CD14-positive monocyte (primary cell): ENCODE results near the gene MXI1. TPM values are rescaled to one million over a fixed set of nuclear protein-coding genes. Genes with fewer than 3 reads are reported as not detected.
"Not testable (repeated sequence)": the region's sequence is repeated elsewhere in the genome, so short reads cannot be mapped to it uniquely, and the experiment has no call there.

ENCODE experiments used
- DNase-seq, 3 donors: peaks; one replicate each; pipeline ENCODE4 v3.0.0-alpha.2; 2011 to 2022
- H2AFZ ChIP-seq: 2 replicates; pipeline ENCODE4 v1.6.0; 2012; ENCODE audit warnings: mild to moderate bottlenecking, low read depth, low read length, inconsistent platforms; ENCODE audit not compliant: insufficient read depth, poor library complexity, severe bottlenecking
- H3K27ac ChIP-seq, 2 donors: 1 replicate in 1 of 2; 2 replicates in 1 of 2; pipeline ENCODE4 v1.5.1; 2012 to 2013; ENCODE audit warnings: low read length in 2 of 2, control low read depth in 1 of 2, inconsistent platforms in 1 of 2, low read depth in 1 of 2, mild to moderate bottlenecking in 1 of 2
- H3K27me3 ChIP-seq, 2 donors: one replicate each; pipeline versions ENCODE4 v1.6.0 to v1.6.1; 2011 to 2013; ENCODE audit warnings: low read length in 2 of 2; ENCODE audit not compliant: control insufficient read depth in 2 of 2, insufficient read depth in 2 of 2
- H3K36me3 ChIP-seq, 2 donors: replicated peaks in 1 of 2; 1 replicate in 1 of 2; 2 replicates in 1 of 2; pipeline versions ENCODE4 v1.5.1 to v1.6.1; 2012 to 2013; ENCODE audit warnings: low read length in 2 of 2, control low read depth in 1 of 2, inconsistent platforms in 1 of 2, mild to moderate bottlenecking in 1 of 2; ENCODE audit not compliant: insufficient read depth in 2 of 2, control insufficient read depth in 1 of 2
- H3K4me1 ChIP-seq, 2 donors: 1 replicate in 1 of 2; 2 replicates in 1 of 2; pipeline versions ENCODE4 v1.5.1 to v1.6.1; 2012 to 2013; ENCODE audit warnings: low read length in 2 of 2, control low read depth in 1 of 2, inconsistent platforms in 1 of 2, mild to moderate bottlenecking in 1 of 2, moderate library complexity in 1 of 2; ENCODE audit not compliant: insufficient read depth in 2 of 2, control insufficient read depth in 1 of 2
- H3K4me2 ChIP-seq: replicated peaks from 2 replicates; pipeline ENCODE3; 2012; ENCODE audit warnings: low read length, moderate library complexity, mild to moderate bottlenecking; ENCODE audit not compliant: poor library complexity, severe bottlenecking; ENCODE audit errors: extremely low read depth
- H3K4me3 ChIP-seq, 3 experiments: fragments of 200-600 bp in 1 of 3; sonication (generic) in 1 of 3; replicated peaks in 1 of 3; 1 replicate in 2 of 3; 2 replicates in 1 of 3; pipeline ENCODE4 v1.5.1; 2011 to 2013; ENCODE audit warnings: low read length in 3 of 3, mild to moderate bottlenecking in 3 of 3, control low read depth in 2 of 3, low read depth in 2 of 3, inconsistent platforms in 1 of 3, moderate library complexity in 1 of 3
- H3K79me2 ChIP-seq: 2 replicates; pipeline ENCODE4 v1.6.0; 2012; ENCODE audit warnings: mild to moderate bottlenecking, control low read depth, inconsistent platforms, low read length, moderate library complexity; ENCODE audit not compliant: insufficient read depth
- H3K9ac ChIP-seq: 2 replicates; pipeline ENCODE4 v1.6.0; 2017; ENCODE audit warnings: low read length, mild to moderate bottlenecking; ENCODE audit not compliant: insufficient read depth, poor library complexity, severe bottlenecking
- H3K9me3 ChIP-seq, 2 donors: replicated peaks in 1 of 2; 1 replicate in 1 of 2; 2 replicates in 1 of 2; pipeline versions ENCODE4 v1.5.1 to v1.6.1; 2012 to 2013; ENCODE audit warnings: low read length in 2 of 2, control low read depth in 1 of 2; ENCODE audit not compliant: control insufficient read depth in 1 of 2, insufficient read depth in 1 of 2
- H4K20me1 ChIP-seq: 2 replicates; pipeline ENCODE4 v1.6.0; 2012; ENCODE audit warnings: mild to moderate bottlenecking, low read length, control low read depth, moderate library complexity; ENCODE audit not compliant: insufficient read depth
- H3K27ac Mint-ChIP-seq, 7 donors: one replicate each; pipeline ENCODE4 v1.8.0; 2020; ENCODE audit warnings: mild to moderate bottlenecking in 7 of 7, mixed read lengths in 7 of 7, moderate library complexity in 6 of 7, inconsistent platforms in 2 of 7
- H3K27me3 Mint-ChIP-seq, 3 donors: one replicate each; pipeline ENCODE4 v1.8.0; 2021 to 2022; ENCODE audit warnings: low read depth in 3 of 3, mild to moderate bottlenecking in 3 of 3, mixed read lengths in 3 of 3, moderate library complexity in 3 of 3, inconsistent platforms in 1 of 3
- H3K36me3 Mint-ChIP-seq, 2 donors: one replicate each; pipeline ENCODE4 v1.8.0; 2020; ENCODE audit warnings: mixed read lengths in 2 of 2, inconsistent platforms in 1 of 2, mild to moderate bottlenecking in 1 of 2
- H3K4me1 Mint-ChIP-seq: one replicate; pipeline ENCODE4 v1.8.0; 2020; ENCODE audit warnings: mild to moderate bottlenecking, mixed read lengths
- H3K4me3 Mint-ChIP-seq, 2 donors: one replicate each; pipeline ENCODE4 v1.8.0; 2020; ENCODE audit warnings: mild to moderate bottlenecking in 2 of 2, mixed read lengths in 2 of 2, moderate library complexity in 1 of 2
- H3K9me3 Mint-ChIP-seq, 7 donors: one replicate each; pipeline ENCODE4 v1.8.0; 2020 to 2022; ENCODE audit warnings: mixed read lengths in 7 of 7, mild to moderate bottlenecking in 6 of 7, moderate library complexity in 6 of 7, inconsistent platforms in 2 of 7
- CTCF ChIP-seq: fragments of 200-600 bp; IDR thresholded peaks from one replicate; pipeline ENCODE4 v1.8.0; 2022; ENCODE audit warnings: antibody characterized with exemption, mild to moderate bottlenecking
- WGBS: methylation state at CpG from one replicate; pipeline ENCODE4 v1.1.5; 2013; ENCODE audit warnings: missing lambda C conversion rate; ENCODE audit not compliant: insufficient coverage; 5-methylcytosine and 5-hydroxymethylcytosine counted together
- intact Hi-C, 2 donors: fragments of 100-400 bp; cut with micrococcal nuclease; formaldehyde crosslinking; loops; one replicate each; pipeline versions ENCODE4 v1.15.0 to v1.15.1; 2023
- polyA plus RNA-seq, 3 donors: library from polyadenylated mRNA; depleted of rRNA in 1 of 3; unstranded in 2 of 3; stranded (reverse) in 1 of 3; fragments of 300-500 nt in 2 of 3; fragments of >200 nt in 1 of 3; fragmentation: Illumina TruSeq in 2 of 3; gene quantifications; 1 replicate in 2 of 3; 2 replicates in 1 of 3; pipeline ENCODE4 v1.2.3, GENCODE V29; 2012 to 2021

MXI1 gene
- polyA plus RNA-seq, 3 donors: 13.1 to 25.7 (median 21.6) TPM

DNA sequence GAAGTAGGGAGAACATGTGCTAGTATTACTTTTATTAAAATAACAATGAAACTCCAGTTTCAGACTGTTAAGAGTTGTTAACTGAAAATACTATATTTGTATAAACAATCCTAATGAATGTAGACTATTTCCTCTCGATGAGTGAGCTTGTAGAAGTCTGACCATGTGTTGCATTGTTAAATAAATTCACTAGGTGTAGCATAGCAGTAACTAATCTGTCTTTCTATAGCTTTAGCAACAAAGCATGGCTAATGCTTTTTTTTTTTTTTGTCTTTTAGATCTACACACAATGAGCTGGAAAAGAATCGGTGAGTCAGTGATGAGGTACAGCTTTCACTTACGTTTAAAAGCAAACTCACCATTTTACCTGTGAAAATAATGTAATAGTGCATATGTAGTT is 37.1 kb downstream of the MXI1 start:
- Mint-ChIP-seq H3K36me3 (peaks cover 29 to 34% of the 10 kb centered on the region in 2 donors), H3K4me1 (peaks cover 12% of the 10 kb centered on the region), H3K27ac (no peak overlapping the region), H3K9me3 (peaks cover 0 to 1% (median 0%) of the 10 kb centered on the region in 7 donors), H3K4me3 (no peak overlapping the region), H3K27me3 (no peaks in the 10 kb centered on the region)
- no CpG with 5 or more reads among the region's 3 CpGs for WGBS
- H4K20me1 ChIP-seq: peaks cover 28% of the 10 kb centered on the region
- DNase-seq: no peak
- H3K4me3 ChIP-seq: no peak overlapping the region
- no peaks in the 10 kb centered on the region for H3K27me3 ChIP-seq
- no peak overlapping the region for H2AFZ ChIP-seq
- H3K9me3 ChIP-seq: no peaks in the 10 kb centered on the region
- H3K79me2 ChIP-seq: peaks cover 27% of the 10 kb centered on the region
- H3K4me2 ChIP-seq: no peak overlapping the region
- peaks cover 11 to 25% of the 10 kb centered on the region in 2 donors for H3K36me3 ChIP-seq
- no peak for TF ChIP-seq CTCF
- peaks cover 3 to 7% of the 10 kb centered on the region in 2 donors for H3K4me1 ChIP-seq
- intact Hi-C loops: no loop called here
- H3K9ac ChIP-seq: no peak overlapping the region
- no peak overlapping the region for H3K27ac ChIP-seq

GRCh38 chr10:110247833-110248232 is 40.4 kb downstream of the MXI1 start:
- H3K9me3 ChIP-seq, H3K4me1 ChIP-seq, H3K9me3 Mint-ChIP-seq, H3K27me3 ChIP-seq, H3K27ac ChIP-seq, H3K4me3 Mint-ChIP-seq, H3K79me2 ChIP-seq, H2AFZ ChIP-seq, H3K27ac Mint-ChIP-seq, H3K4me3 ChIP-seq, DNase-seq, H3K27me3 Mint-ChIP-seq, H3K4me1 Mint-ChIP-seq, intact Hi-C loops, H3K4me2 ChIP-seq, H3K9ac ChIP-seq: not testable (repeated sequence)
- peaks cover 11 to 25% of the 10 kb centered on the region in 2 donors for H3K36me3 ChIP-seq
- peaks cover 32 to 33% of the 10 kb centered on the region in 2 donors for H3K36me3 Mint-ChIP-seq
- 100% methylated on average over 1 of the region's 5 CpGs for WGBS
- peaks cover 15% of the 10 kb centered on the region for H4K20me1 ChIP-seq

- peaks cover 32 to 36% of the 10 kb centered on the region in 2 donors for H3K36me3 Mint-ChIP-seq
- WGBS: no CpG with 5 or more reads among the region's 1 CpG
- H3K9ac ChIP-seq, H3K27ac ChIP-seq, DNase-seq, H3K4me3 Mint-ChIP-seq, H3K4me1 ChIP-seq, H3K27me3 Mint-ChIP-seq, H3K9me3 Mint-ChIP-seq, H3K27ac Mint-ChIP-seq, H3K4me1 Mint-ChIP-seq, H2AFZ ChIP-seq, intact Hi-C loops, H3K79me2 ChIP-seq, H3K4me2 ChIP-seq, H3K9me3 ChIP-seq, H3K27me3 ChIP-seq, H3K4me3 ChIP-seq: not testable (repeated sequence)
- Histone ChIP-seq H3K36me3 (peaks cover 11 to 23% of the 10 kb centered on the region in 2 donors), H4K20me1 (peaks cover 15% of the 10 kb centered on the region)
Observed at GRCh38 chr10:110249489-110249888, 42.1 kb downstream of the MXI1 start.

- 100% methylated on average over 1 of the region's 1 CpG for WGBS
- not testable (repeated sequence) for H3K4me3 ChIP-seq, DNase-seq
Observed at GRCh38 chr10:110251392-110251791, 44.0 kb downstream of the MXI1 start.

More at GRCh38 chr10:110251392-110251791, 44.0 kb downstream of the MXI1 start:
- H3K27me3 Mint-ChIP-seq, H3K4me2 ChIP-seq, H3K9me3 ChIP-seq, H3K9me3 Mint-ChIP-seq, H3K4me1 ChIP-seq, H3K27ac ChIP-seq, H3K36me3 ChIP-seq, H3K9ac ChIP-seq, H3K4me3 Mint-ChIP-seq, H2AFZ ChIP-seq, H3K79me2 ChIP-seq, intact Hi-C loops, H3K27me3 ChIP-seq, H3K4me1 Mint-ChIP-seq: not testable (repeated sequence)
- H4K20me1 ChIP-seq: peaks cover 15% of the 10 kb centered on the region
- peaks cover 18 to 21% of the 10 kb centered on the region in 2 donors for H3K36me3 Mint-ChIP-seq
- H3K27ac Mint-ChIP-seq: peak overlapping the region in 2 of 7 donors; percentile 40 to 54
